Caco-2 (cell line): ENCODE data around the gene RUNX1. TPM values are rescaled to one million over a fixed set of nuclear protein-coding genes. Genes with fewer than 3 reads are reported as not detected.

Source experiments
- BruUV-seq: library from RNA; stranded (reverse); fragments of 400-500 nt; replicated peaks from 2 replicates; lab custom pipeline; 2021; lab: Mats Ljungman, UMichigan
- CTCF ChIA-PET: fragments of 300-600 bp; sonication (Branson Sonifier 250); formaldehyde crosslinking; loops from one replicate; lab custom pipeline; 2022; ENCODE audit warnings: antibody characterized with exemption; lab: Charles Lee
- POLR2A ChIA-PET: fragments of 300-600 bp; sonication (Branson Sonifier 250); formaldehyde crosslinking; loops from one replicate; lab custom pipeline; 2022; ENCODE audit warnings: antibody characterized with exemption; lab: Charles Lee
- DNase-seq, 2 experiments: peaks; one replicate each; pipeline versions ENCODE4 v3.0.0 to v3.0.0-alpha.2; 2020 to 2022
- H3K27me3 ChIP-seq: replicated peaks from 2 replicates; pipeline ENCODE4 v1.6.0; 2011; ENCODE audit warnings: low read length; ENCODE audit not compliant: control insufficient read depth, insufficient read depth
- H3K36me3 ChIP-seq: 2 replicates; pipeline ENCODE4 v1.5.1; 2011; ENCODE audit warnings: low read length; ENCODE audit not compliant: control insufficient read depth, insufficient read depth
- H3K4me1 ChIP-seq: fragments of 250-450 bp; sonication (Bioruptor Pico); 2 replicates; pipeline ENCODE4 v1.5.1; 2020; ENCODE audit warnings: mild to moderate bottlenecking
- H3K4me3 ChIP-seq: 2 replicates; pipeline ENCODE4 v1.5.1; 2011; ENCODE audit warnings: low read depth, mild to moderate bottlenecking, control low read depth, low read length
- H3K9me3 ChIP-seq: fragments of 250-450 bp; sonication (Bioruptor Pico); 2 replicates; pipeline ENCODE4 v1.5.1; 2020; ENCODE audit warnings: mild to moderate bottlenecking, moderate library complexity
- H3K27ac Mint-ChIP-seq: one replicate; pipeline ENCODE4 v1.8.0; 2022; ENCODE audit warnings: mixed read lengths; ENCODE audit not compliant: unreplicated experiment
- H3K27me3 Mint-ChIP-seq: one replicate; pipeline ENCODE4 v1.8.0; 2022; ENCODE audit warnings: mixed read lengths; ENCODE audit not compliant: insufficient read depth, unreplicated experiment
- H3K36me3 Mint-ChIP-seq: one replicate; pipeline ENCODE4 v1.8.0; 2022; ENCODE audit warnings: mild to moderate bottlenecking, mixed read lengths; ENCODE audit not compliant: insufficient read depth, unreplicated experiment
- H3K4me1 Mint-ChIP-seq: one replicate; pipeline ENCODE4 v1.8.0; 2022; ENCODE audit warnings: low read depth, mixed read lengths; ENCODE audit not compliant: unreplicated experiment
- H3K4me3 Mint-ChIP-seq: one replicate; pipeline ENCODE4 v1.8.0; 2022; ENCODE audit warnings: mild to moderate bottlenecking, moderate library complexity, mixed read lengths; ENCODE audit not compliant: unreplicated experiment
- H3K9me3 Mint-ChIP-seq: one replicate; pipeline ENCODE4 v1.8.0; 2022; ENCODE audit warnings: mixed read lengths; ENCODE audit not compliant: unreplicated experiment
- CTCF ChIP-seq, 2 experiments: fragments of 200-600 bp in 1 of 2; IDR thresholded peaks; 1 replicate in 1 of 2; 2 replicates in 1 of 2; pipeline versions ENCODE4 v1.5.1 to v1.8.0; 2011 to 2022; ENCODE audit warnings: antibody characterized with exemption in 1 of 2, control low read depth in 1 of 2, inconsistent platforms in 1 of 2, low read depth in 1 of 2, low read length in 1 of 2, mild to moderate bottlenecking in 1 of 2, moderate library complexity in 1 of 2; ENCODE audit not compliant: insufficient read depth in 1 of 2, severe bottlenecking in 1 of 2, unreplicated experiment in 1 of 2
- intact Hi-C: fragments of 100-400 bp; cut with micrococcal nuclease; formaldehyde crosslinking; loops from one replicate; pipeline ENCODE4 v1.10.0; 2022; ENCODE audit not compliant: unreplicated experiment
- total RNA-seq: library from RNA; stranded (reverse); gene quantifications from 2 replicates; pipeline ENCODE4 v1.2.3, GENCODE V29; 2022

The RUNX1 gene
- total RNA-seq, 1 experiment from 2014 or later = 11.7 TPM

GRCh38 chr21:34875830-34876229, 173.3 kb downstream of the RUNX1 start:
- ChIA-PET CTCF (no interaction called here), POLR2A (no interaction called here)
- Histone ChIP-seq H3K36me3 (no peaks in the 10 kb centered on the region), H3K4me3 (no peak overlapping the region), H3K27me3 (no peaks in the 10 kb centered on the region), H3K9me3 (no peaks in the 10 kb centered on the region), H3K4me1 (peaks cover 8% of the 10 kb centered on the region; the same call in 1 of the 2 replicates)
- Mint-ChIP-seq H3K36me3 (peaks cover 15% of the 10 kb centered on the region), H3K4me1 (peaks cover 11% of the 10 kb centered on the region), H3K4me3 (no peak overlapping the region), H3K9me3 (no peaks in the 10 kb centered on the region), H3K27me3 (no peaks in the 10 kb centered on the region), H3K27ac (no peak overlapping the region)
- intact Hi-C loops = no loop called here
- no peak for TF ChIP-seq CTCF (IDR thresholded peaks at IDR 0.05; ENCODE audit: insufficient read depth in 1 of 2, low read depth in 1 of 2, low read length in 1 of 2, severe bottlenecking in 1 of 2, unreplicated experiment in 1 of 2)
- no TSS peak for BruUV-seq
- no peak for DNase-seq

- Mint-ChIP-seq H3K27ac (no peak overlapping the region), H3K4me1 (peaks cover 11% of the 10 kb centered on the region), H3K27me3 (no peaks in the 10 kb centered on the region), H3K36me3 (peaks cover 16% of the 10 kb centered on the region), H3K4me3 (no peak overlapping the region), H3K9me3 (no peaks in the 10 kb centered on the region)
- no peak for DNase-seq
- H3K27me3 ChIP-seq = no peaks in the 10 kb centered on the region
- no peaks in the 10 kb centered on the region for H3K9me3 ChIP-seq
- H3K4me1 ChIP-seq = peaks cover 8% of the 10 kb centered on the region; the same call in 1 of the 2 replicates
- H3K36me3 ChIP-seq = no peaks in the 10 kb centered on the region
- TF ChIP-seq CTCF (IDR thresholded peaks at IDR 0.05; ENCODE audit: insufficient read depth in 1 of 2, low read depth in 1 of 2, low read length in 1 of 2, severe bottlenecking in 1 of 2, unreplicated experiment in 1 of 2) = no peak
- BruUV-seq = no TSS peak
- intact Hi-C loops = no loop called here
- CTCF ChIA-PET = no interaction called here
- H3K4me3 ChIP-seq = no peak overlapping the region
- POLR2A ChIA-PET = no interaction called here
These were observed 174.2 kb downstream of the RUNX1 start for GRCh38 chr21:34874684-34875513.

GRCh38 chr21:34871026-34871908, 177.8 kb downstream of the RUNX1 start:
- Histone ChIP-seq H3K36me3 (no peaks in the 10 kb centered on the region), H3K4me1 (no peaks in the 10 kb centered on the region), H3K9me3 (no peaks in the 10 kb centered on the region), H3K27me3 (no peaks in the 10 kb centered on the region), H3K4me3 (no peak overlapping the region)
- H3K36me3 Mint-ChIP-seq = peaks cover 12% of the 10 kb centered on the region
- no peaks in the 10 kb centered on the region for H3K27me3 Mint-ChIP-seq
- BruUV-seq = no TSS peak
- CTCF ChIA-PET = interaction anchor here (1.0 kb wide), 1 partner anchor 125 kb away, joined by 3 read pairs; no protein-coding TSS in a partner anchor
- no peaks in the 10 kb centered on the region for H3K9me3 Mint-ChIP-seq
- no peak for TF ChIP-seq CTCF (IDR thresholded peaks at IDR 0.05; ENCODE audit: insufficient read depth in 1 of 2, low read depth in 1 of 2, low read length in 1 of 2, severe bottlenecking in 1 of 2, unreplicated experiment in 1 of 2)
- POLR2A ChIA-PET = no interaction called here
- DNase-seq = no peak
- H3K4me1 Mint-ChIP-seq = peaks cover 4% of the 10 kb centered on the region
- H3K27ac Mint-ChIP-seq = no peak overlapping the region
- no peak overlapping the region for H3K4me3 Mint-ChIP-seq
- intact Hi-C loops = no loop called here
